ENCODE results near the gene SERINC5. TPM values are rescaled to one million over a fixed set of nuclear protein-coding genes. Genes with fewer than 3 reads are reported as not detected.
A peak's percentile ranks its signal among the peaks of the same experiment; 100 is the strongest.

The SERINC5 gene
- total RNA-seq, 1 experiment from 2014 or later = 128 TPM

DNA sequence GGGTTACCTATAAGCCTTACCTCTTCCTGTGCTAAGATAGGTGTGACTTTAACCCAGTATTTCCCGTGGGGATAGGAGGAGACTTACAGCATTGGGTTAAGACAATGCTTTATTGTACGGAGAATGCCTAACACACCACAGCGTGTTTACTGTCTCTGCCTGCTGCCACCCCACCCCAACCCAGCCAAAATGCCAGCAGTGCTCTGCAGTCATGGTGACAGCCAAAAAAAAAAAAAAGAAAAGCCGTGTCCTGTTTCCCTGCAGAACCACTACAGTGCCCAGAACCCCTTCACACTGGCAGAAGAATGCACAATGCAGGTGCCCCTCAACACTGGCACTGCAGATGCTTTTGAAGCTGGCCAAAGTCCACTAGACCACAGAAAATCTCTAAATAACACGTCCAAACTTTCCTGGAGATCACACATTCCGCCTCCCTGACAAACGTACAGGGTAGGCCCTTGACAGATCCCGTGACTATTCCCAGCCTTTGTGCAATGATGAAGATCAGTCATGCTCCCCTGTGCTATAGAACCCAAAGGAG, 102.2 kb downstream of the SERINC5 start:
- TF ChIP-seq ZNF396 (CRISPR knock-in tag; IDR thresholded peaks at IDR 0.05; ENCODE audit: borderline replicate concordance) (no peak), ZNF263 (CRISPR knock-in tag; IDR thresholded peaks at IDR 0.05; ENCODE audit: low read depth) (no peak), ZNF232 (CRISPR knock-in tag; IDR thresholded peaks at IDR 0.05) (no peak), SOX15 (CRISPR knock-in tag; IDR thresholded peaks at IDR 0.05) (no peak), FOXJ3 (CRISPR knock-in tag; IDR thresholded peaks at IDR 0.05; ENCODE audit: borderline replicate concordance) (no peak), MXD4 (CRISPR knock-in tag; IDR thresholded peaks at IDR 0.05; ENCODE audit: borderline replicate concordance) (no peak), KAT7 (CRISPR knock-in tag; IDR thresholded peaks at IDR 0.05; ENCODE audit: borderline replicate concordance) (no peak)
- TF ChIP-seq, protein P1, sequence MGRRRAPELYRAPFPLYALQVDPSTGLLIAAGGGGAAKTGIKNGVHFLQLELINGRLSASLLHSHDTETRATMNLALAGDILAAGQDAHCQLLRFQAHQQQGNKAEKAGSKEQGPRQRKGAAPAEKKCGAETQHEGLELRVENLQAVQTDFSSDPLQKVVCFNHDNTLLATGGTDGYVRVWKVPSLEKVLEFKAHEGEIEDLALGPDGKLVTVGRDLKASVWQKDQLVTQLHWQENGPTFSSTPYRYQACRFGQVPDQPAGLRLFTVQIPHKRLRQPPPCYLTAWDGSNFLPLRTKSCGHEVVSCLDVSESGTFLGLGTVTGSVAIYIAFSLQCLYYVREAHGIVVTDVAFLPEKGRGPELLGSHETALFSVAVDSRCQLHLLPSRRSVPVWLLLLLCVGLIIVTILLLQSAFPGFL (CRISPR knock-in tag; IDR thresholded peaks at IDR 0.05; ENCODE audit: borderline replicate concordance) = no peak
- TF ChIP-seq, protein P2, sequence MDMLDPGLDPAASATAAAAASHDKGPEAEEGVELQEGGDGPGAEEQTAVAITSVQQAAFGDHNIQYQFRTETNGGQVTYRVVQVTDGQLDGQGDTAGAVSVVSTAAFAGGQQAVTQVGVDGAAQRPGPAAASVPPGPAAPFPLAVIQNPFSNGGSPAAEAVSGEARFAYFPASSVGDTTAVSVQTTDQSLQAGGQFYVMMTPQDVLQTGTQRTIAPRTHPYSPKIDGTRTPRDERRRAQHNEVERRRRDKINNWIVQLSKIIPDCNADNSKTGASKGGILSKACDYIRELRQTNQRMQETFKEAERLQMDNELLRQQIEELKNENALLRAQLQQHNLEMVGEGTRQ (CRISPR knock-in tag; IDR thresholded peaks at IDR 0.05) = no peak

GRCh38 chr5:80152778-80153177, 103.1 kb downstream of the SERINC5 start:
- ChIA-PET POLR2A (no interaction called here), CTCF (no interaction called here)
- peaks cover 63% of the 10 kb centered on the region for H3K36me3 Mint-ChIP-seq
- TF ChIP-seq, protein P2 (CRISPR knock-in tag; IDR thresholded peaks at IDR 0.05) = no peak
- TF ChIP-seq ZNF423 (CRISPR knock-in tag; IDR thresholded peaks at IDR 0.05) (no peak), NR1H2 (CRISPR knock-in tag; IDR thresholded peaks at IDR 0.05) (no peak), STAT6 (CRISPR knock-in tag; conservative IDR thresholded peaks at IDR 0.05; ENCODE audit: low read depth) (no peak), IRF2 (CRISPR knock-in tag; IDR thresholded peaks at IDR 0.05; ENCODE audit: borderline replicate concordance, low read depth) (no peak), NR3C1 (CRISPR knock-in tag; conservative IDR thresholded peaks at IDR 0.05; ENCODE audit: low read depth) (no peak), HMGA2 (CRISPR knock-in tag; IDR thresholded peaks at IDR 0.05) (no peak), OVOL2 (CRISPR knock-in tag; IDR thresholded peaks at IDR 0.05; ENCODE audit: borderline replicate concordance) (no peak), E2F1 (CRISPR knock-in tag; IDR thresholded peaks at IDR 0.05) (no peak), ZNF232 (CRISPR knock-in tag; IDR thresholded peaks at IDR 0.05) (no peak), HMGXB4 (CRISPR knock-in tag; IDR thresholded peaks at IDR 0.05) (no peak)
- TF ChIP-seq, protein P3, sequence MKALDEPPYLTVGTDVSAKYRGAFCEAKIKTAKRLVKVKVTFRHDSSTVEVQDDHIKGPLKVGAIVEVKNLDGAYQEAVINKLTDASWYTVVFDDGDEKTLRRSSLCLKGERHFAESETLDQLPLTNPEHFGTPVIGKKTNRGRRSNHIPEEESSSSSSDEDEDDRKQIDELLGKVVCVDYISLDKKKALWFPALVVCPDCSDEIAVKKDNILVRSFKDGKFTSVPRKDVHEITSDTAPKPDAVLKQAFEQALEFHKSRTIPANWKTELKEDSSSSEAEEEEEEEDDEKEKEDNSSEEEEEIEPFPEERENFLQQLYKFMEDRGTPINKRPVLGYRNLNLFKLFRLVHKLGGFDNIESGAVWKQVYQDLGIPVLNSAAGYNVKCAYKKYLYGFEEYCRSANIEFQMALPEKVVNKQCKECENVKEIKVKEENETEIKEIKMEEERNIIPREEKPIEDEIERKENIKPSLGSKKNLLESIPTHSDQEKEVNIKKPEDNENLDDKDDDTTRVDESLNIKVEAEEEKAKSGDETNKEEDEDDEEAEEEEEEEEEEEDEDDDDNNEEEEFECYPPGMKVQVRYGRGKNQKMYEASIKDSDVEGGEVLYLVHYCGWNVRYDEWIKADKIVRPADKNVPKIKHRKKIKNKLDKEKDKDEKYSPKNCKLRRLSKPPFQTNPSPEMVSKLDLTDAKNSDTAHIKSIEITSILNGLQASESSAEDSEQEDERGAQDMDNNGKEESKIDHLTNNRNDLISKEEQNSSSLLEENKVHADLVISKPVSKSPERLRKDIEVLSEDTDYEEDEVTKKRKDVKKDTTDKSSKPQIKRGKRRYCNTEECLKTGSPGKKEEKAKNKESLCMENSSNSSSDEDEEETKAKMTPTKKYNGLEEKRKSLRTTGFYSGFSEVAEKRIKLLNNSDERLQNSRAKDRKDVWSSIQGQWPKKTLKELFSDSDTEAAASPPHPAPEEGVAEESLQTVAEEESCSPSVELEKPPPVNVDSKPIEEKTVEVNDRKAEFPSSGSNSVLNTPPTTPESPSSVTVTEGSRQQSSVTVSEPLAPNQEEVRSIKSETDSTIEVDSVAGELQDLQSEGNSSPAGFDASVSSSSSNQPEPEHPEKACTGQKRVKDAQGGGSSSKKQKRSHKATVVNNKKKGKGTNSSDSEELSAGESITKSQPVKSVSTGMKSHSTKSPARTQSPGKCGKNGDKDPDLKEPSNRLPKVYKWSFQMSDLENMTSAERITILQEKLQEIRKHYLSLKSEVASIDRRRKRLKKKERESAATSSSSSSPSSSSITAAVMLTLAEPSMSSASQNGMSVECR (CRISPR knock-in tag; IDR thresholded peaks at IDR 0.05; ENCODE audit: borderline replicate concordance) = no peak
- TF ChIP-seq, protein P4, sequence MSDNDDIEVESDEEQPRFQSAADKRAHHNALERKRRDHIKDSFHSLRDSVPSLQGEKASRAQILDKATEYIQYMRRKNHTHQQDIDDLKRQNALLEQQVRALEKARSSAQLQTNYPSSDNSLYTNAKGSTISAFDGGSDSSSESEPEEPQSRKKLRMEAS (CRISPR knock-in tag; IDR thresholded peaks at IDR 0.05) = no peak

More for the DNA sequence above, 102.2 kb downstream of the SERINC5 start:
- no peak for DNase-seq (ENCODE audit: low spot score)
- Mint-ChIP-seq H3K9me3 (no peaks in the 10 kb centered on the region), H3K4me1 (peaks cover 54% of the 10 kb centered on the region), H3K36me3 (peaks cover 66% of the 10 kb centered on the region), H3K27ac (peak overlapping the region; percentile 43), H3K27me3 (ENCODE audit: low read depth) (no peaks in the 10 kb centered on the region), H3K4me3 (no peak overlapping the region)
- no peak for ATAC-seq
- CTCF ChIA-PET = no interaction called here
- POLR2A ChIA-PET = no interaction called here

More at GRCh38 chr5:80152778-80153177, 103.1 kb downstream of the SERINC5 start:
- DNase-seq (ENCODE audit: low spot score) (no peak), ATAC-seq (no peak)
- Mint-ChIP-seq H3K4me1 (peaks cover 46% of the 10 kb centered on the region), H3K9me3 (no peaks in the 10 kb centered on the region), H3K27ac (no peak overlapping the region), H3K27me3 (ENCODE audit: low read depth) (no peaks in the 10 kb centered on the region), H3K4me3 (no peak overlapping the region)

All from WTC11 (cell line).